ENCODE results near the gene PRRT4. TPM values are rescaled to one million over a fixed set of nuclear protein-coding genes. Genes with fewer than 3 reads are reported as not detected.

PRRT4 gene
- total and polyA plus RNA-seq, 2 of the 4 experiments (the other 2 are of a cell fraction), result not detected

GRCh38 chr7:128393526-128394330 lies 32.2 kb upstream of the PRRT4 start:
- dilution Hi-C loops (cut with HindIII; ENCODE audit: low sequenced_read_pairs, unreplicated experiment), result no loop called here
- Histone ChIP-seq H2AK9ac (replicated peaks; ENCODE audit: low read depth, low read length, poor library complexity) (no peak overlapping the region), H3K27me3 (ENCODE audit: control insufficient read depth, insufficient read depth, low read length) (peaks cover 5% of the 10 kb centered on the region; the same call in 1 of the 2 replicates), H3K4me3 (ENCODE audit: insufficient read depth, low read depth, low read length) (no peak overlapping the region), H4K8ac (ENCODE audit: low read depth in 2 of 2, low read length in 2 of 2) (no peak overlapping the region), H3K4ac (ENCODE audit: low read depth, low read length) (no peak overlapping the region), H4K5ac (ENCODE audit: low read depth, low read length) (no peak overlapping the region), H3K56ac (ENCODE audit: extremely low read depth, insufficient read depth, low read length) (no peak overlapping the region), H3K18ac (ENCODE audit: low read depth, low read length) (no peak overlapping the region), H3K14ac (replicated peaks; ENCODE audit: low read depth, low read length) (no peak overlapping the region), H3K4me2 (ENCODE audit: low read depth, low read length) (no peak overlapping the region), H2BK120ac (ENCODE audit: low read depth, low read length) (no peak overlapping the region), H2AK5ac (ENCODE audit: low read depth, low read length) (no peak overlapping the region), H3K23ac (ENCODE audit: low read depth, low read length) (no peak overlapping the region), H3K4me1 (ENCODE audit: control insufficient read depth, insufficient read depth, low read length) (no peaks in the 10 kb centered on the region), H2BK5ac (ENCODE audit: low read depth, low read length, poor library complexity, severe bottlenecking) (no peak overlapping the region), H2AFZ (replicated peaks; ENCODE audit: low read length, poor library complexity) (no peak overlapping the region), H3K9me1 (ENCODE audit: insufficient read depth, low read length) (no peaks in the 10 kb centered on the region), H3K9ac (ENCODE audit: low read depth, low read length) (no peak overlapping the region), H3K79me1 (ENCODE audit: low read depth in 1 of 2, low read length in 2 of 2) (0 out of 4 replicates have a peak, but pooled peaks cover 0 to 2% of the 10 kb centered on the region in 2 experiments), H4K91ac (ENCODE audit: insufficient read depth, low read depth, low read length) (no peak overlapping the region), H2BK20ac (ENCODE audit: low read depth, low read length) (no peak overlapping the region), H3K9me3 (ENCODE audit: control insufficient read depth, insufficient read depth, low read length) (no peaks in the 10 kb centered on the region), H3K27ac (ENCODE audit: insufficient read depth, low read length) (no peak overlapping the region), H4K20me1 (ENCODE audit: insufficient read depth, low read length) (peaks cover 13% of the 10 kb centered on the region; the same call in 1 of the 2 replicates), H2BK15ac (ENCODE audit: low read depth, low read length) (no peak overlapping the region), H3K36me3 (ENCODE audit: control insufficient read depth, insufficient read depth, low read length) (peaks cover 50% of the 10 kb centered on the region)
- BruUV-seq (replicated peaks), result no TSS peak
- 100% methylated on average over 10 of the region's 23 CpGs; no CpG with 5 or more reads in 1 of the 2 experiments for WGBS, 2 experiments (ENCODE audit: extremely low coverage in 2 of 2, insufficient read length in 1 of 2)
- ATAC-seq (ENCODE audit: low read depth) (no peak), DNase-seq (no peak)
- in situ Hi-C loops (cut with MboI; ENCODE audit: low sequenced_read_pairs), result no loop called here
- intact Hi-C loops (cut with micrococcal nuclease), result no loop called here
- no peak for TF ChIP-seq CHD1 (IDR thresholded peaks at IDR 0.05; ENCODE audit: low read depth, low read length)
- CTCF ChIA-PET, result interaction anchor here (0.8 kb wide), 1 partner anchor 46 kb away, joined by 4 read pairs; no protein-coding TSS in a partner anchor
- POLR2A ChIA-PET (ENCODE audit: unreplicated experiment), result no interaction called here

Measured in IMR-90 (cell line).